NCI-H2107 treated with DMSO at 0.1 percent for 48 hours (cell line): ENCODE measurements around the gene CNIH3.

ENCODE experiments used
- DNase-seq: peaks from one replicate; lab custom pipeline; 2025; ENCODE audit not compliant: unreplicated experiment; lab: John Stamatoyannopoulos, UW

Gene CNIH3

DNA sequence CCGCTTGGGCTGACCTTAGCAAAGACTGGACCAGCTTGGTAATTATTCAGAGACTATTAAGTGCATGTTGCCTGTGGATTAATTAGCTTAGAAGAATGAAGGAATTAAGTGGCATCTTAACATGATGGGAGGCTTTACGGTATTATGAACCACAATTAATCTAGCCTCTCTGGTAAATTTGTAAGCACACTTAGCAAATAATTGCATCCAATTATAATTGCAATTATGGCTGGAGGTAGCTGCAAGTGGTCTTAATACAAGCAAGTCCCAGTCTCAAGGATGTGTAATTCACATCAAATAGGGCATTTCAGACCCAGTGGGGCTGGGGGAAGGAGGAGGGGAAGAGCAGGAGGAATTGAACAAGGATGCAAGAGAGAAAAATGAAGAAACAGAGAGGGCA is 151.6 kb downstream of the CNIH3 start:
- DNase-seq, result no peak

DNA sequence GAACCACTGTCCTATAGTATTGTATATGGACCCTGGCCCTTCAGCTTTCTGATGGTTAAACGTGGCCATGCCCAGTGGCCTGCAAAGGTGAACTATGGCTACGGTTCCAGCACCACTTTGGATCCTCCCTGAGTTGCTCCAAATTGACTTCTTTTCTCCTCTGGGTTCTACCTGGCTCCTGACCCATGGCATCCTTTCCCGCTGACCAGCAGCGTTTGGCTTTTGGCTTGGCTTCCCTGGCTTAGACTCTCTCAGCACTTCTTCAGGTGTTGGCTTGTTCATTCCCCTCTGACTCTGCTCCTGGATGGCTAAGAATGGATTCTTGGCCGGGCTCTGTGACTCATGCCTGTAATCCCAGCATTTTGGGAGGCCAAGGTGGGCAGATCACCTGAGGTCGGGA is 152.9 kb downstream of the CNIH3 start:
- DNase-seq, result no peak

DNA sequence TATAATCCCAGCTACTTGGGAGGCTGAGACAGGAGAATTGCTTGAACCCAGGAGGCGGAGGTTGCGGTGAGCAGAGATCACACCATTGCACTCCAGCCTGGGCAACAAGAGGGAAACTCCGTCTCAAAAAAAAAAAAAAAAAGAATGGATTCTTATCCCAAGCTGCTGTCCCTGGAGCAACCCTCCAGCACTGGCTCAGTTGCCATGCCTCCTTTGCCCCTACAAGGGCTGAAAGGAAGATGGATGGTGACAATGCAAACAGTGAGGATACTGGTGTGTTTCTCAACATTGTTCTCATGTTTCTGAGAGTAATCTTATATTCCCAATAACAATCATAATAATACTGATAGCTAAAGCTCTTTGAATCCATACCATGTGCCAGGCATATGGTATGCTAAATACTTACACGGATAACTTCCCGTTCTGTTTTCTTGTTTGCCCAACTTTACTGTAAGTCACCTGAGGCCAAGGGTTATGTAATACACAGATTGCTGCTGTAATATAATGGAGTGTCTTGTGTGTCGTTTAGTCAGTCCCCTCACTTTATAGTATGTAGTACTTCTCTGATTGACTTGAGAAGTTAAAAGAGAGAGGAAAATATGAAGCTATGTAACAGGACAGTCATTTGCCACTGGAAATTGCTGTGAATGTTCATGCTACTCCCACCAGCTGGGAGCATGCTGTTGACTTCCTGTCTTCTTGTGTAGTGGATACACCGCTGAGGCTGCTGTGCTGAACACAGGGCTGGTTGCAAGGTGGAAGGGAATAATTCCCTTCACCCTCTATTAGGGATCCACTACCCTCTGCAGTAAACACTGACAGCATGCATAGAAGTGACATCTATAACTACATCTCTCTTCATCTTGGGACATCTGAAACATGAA is 153.6 kb downstream of the CNIH3 start:
- DNase-seq, result no peak

DNA sequence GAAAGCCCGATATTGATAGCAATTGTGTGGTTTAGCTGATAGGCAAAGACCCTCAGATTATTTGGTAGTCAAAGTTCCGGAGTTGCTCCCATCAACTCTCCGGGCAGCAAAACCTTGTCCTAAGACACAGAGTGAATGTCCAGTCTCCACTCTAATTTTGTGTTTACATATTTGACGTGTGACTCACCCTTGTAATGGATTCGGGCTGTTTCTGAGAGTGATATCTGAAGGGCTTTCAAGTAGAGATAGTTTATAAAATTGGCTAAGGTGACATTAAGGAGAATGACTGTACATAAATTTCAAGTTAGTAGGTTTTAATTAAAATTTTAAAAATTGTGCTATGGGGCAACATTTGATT is 154.2 kb downstream of the CNIH3 start:
- DNase-seq, result no peak

DNA sequence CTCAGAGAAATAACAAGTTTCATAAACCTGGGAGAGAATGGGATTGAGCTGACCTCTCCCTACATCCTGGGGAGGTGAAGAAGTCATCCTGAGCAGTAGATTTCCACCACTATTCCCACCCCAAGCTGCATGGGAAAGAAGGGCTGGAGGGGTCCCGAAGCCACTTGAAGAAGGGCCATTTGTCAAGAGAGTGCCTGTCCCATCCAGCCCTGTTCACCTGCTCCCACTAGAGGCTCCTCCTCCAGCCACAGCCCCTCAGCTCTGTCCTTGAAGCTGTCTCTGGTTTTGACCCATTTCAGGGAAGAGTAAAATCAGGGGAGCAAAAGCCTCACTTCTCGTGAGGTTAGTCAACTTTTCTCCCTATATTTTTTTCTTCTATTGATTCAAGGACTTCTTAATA is 157.5 kb downstream of the CNIH3 start:
- DNase-seq, result no peak

DNA sequence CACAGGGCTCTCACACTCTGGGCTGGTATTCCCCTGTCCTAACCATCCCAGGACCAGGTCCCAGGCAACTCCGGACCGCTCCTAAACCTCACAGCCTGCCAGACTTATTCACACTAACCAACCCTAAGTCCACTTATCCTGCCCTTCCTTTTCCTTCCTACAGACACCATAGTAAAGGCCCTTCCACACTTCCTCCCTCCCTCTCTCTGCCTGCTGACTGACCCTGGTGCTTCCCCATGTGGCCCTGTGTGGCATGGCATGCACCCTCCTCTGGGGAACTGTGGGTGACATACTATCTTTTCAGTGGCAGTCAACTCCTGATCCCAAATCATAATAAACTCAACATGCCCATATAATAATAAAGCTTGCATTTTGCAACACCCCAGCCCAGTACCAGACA is 158.3 kb downstream of the CNIH3 start:
- DNase-seq, result peak; percentile 35

DNA sequence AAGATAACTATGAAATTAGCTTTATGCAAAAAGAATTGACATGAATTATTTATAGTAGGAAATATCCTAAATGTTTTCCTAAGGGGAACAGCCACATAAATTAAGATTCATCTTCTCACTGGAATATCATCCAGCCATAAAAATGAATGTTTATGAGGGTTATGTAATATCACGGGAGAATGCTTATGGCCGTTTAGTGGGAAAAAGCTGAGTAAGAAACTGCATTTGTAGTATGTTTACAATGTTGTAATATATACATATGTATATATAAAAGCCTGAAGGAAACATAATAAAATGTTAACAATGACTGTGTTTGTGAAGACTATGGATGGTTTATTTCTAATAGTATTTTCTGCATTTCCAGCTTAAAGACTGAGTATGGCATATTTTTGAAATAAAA is 161.1 kb downstream of the CNIH3 start:
- DNase-seq, result no peak

DNA sequence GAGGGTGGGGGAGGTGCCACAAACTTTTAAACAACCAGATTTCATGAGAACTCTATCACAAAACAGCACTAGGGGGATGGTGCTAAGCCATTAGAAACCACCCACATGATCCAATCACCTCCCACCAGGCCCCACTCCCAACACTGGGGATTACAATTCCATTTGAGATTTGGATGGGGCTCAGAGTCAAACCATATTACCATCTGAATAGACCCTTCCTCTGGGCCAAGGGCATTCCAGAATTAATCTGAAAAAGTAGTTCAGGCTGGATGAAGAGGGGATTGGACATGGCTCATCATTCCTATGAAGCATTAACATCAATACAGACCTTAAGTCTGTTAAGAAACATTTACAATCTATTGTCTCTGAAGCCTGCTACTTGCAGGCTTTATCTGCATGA is 163.4 kb downstream of the CNIH3 start:
- DNase-seq, result no peak

DNA sequence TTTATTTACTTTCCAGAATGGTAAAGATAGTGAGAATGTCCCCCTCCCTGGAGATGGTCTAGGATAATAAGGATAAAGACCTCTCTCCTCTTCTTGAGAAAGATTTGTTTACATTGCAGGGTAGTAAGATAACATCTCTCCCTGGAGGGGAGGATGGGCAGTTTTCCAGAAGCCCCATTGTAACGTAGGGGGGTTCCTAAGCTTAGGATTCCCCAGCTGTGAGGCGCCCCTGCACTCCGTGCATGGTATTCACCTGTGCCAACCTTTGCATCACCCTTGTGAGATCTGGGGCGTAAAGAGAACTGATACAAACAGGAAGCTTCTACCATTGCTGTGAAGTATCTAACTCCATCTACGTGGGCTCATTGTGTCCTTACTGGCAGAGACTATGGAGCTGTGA is 164.6 kb downstream of the CNIH3 start:
- no peak for DNase-seq

DNA sequence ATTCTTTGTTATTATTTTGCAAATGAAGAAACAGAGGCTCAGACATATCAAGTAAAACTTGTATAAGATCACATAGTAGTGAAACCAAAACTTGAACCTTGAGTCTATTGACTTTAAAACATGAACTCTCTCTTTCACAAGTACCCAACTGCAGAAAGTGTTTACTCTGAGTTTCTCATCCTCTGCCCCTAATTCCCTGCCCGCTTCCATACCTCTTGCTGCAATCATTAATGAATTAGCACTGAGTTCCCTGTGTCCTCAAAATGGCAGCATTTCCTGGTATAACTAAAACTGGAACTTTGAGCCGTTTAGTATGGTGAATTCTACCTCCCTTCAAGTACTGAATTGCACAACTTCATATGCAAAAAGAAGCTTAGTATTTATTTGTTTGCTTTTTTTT is 165.7 kb downstream of the CNIH3 start:
- DNase-seq, result no peak

DNA sequence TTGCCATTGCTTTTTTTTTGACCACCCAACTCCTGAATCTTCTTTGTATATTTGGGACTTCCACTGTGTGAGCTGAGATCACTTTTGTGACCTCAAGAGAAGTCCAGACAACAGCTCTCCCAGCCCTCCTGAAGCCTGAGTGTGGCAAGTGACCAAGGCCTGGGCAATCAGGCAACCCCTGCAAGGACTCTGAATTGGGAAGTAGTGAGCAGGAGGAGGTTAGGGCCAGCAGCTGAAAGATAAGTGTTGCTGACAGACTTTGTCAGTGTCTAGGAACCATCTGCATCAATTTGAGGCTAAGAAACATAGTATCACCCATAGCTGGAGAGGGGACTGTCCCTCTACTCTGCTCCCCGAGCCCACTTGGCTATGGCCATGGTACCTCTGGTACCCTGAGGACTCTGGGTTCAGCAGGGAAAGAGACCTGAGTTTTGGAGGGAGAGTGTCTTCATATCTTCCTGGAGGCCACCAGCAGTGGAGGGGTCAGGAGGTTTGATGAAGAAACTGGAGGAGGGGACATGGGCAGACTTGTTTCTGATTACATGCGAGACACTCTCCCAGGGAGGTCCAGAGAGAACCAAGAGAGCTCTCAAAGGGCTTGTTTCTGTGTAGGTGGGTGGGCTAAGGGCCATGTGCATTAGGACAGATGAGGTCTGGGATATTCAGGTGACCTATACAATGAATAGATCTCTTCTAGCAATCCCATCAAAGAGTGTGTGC is 166.3 kb downstream of the CNIH3 start:
- DNase-seq, result no peak

DNA sequence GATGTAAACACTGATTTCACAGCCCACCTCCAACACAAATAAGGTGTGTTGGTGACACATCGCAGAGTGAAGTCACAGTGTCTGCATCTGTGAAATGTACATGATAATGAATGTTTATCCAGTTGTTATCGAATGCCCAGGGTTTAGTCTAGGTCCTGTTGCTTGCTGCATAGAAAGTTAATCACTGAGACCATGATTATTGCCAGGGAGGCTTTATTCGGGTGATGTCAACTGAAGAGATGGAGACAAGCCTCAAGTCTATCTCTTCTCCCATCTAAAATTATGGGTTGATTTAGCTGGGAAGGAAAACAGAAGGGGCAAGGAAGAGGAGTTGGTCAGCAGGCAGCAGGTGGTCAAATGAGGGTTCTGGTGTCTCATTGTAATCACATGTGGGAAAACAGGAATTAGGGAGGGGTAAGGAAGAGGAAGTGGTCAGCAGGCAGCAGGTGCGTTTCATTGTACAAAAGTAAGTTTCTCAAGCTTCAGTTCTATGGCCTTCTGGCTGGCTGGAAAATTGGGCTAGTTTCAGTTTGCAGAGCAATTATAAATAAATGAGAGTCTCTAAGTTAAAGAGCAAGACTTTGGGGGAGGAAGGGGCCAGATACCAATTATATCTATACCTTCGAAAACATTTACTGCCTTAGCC is 167.0 kb downstream of the CNIH3 start:
- DNase-seq, result no peak

DNA sequence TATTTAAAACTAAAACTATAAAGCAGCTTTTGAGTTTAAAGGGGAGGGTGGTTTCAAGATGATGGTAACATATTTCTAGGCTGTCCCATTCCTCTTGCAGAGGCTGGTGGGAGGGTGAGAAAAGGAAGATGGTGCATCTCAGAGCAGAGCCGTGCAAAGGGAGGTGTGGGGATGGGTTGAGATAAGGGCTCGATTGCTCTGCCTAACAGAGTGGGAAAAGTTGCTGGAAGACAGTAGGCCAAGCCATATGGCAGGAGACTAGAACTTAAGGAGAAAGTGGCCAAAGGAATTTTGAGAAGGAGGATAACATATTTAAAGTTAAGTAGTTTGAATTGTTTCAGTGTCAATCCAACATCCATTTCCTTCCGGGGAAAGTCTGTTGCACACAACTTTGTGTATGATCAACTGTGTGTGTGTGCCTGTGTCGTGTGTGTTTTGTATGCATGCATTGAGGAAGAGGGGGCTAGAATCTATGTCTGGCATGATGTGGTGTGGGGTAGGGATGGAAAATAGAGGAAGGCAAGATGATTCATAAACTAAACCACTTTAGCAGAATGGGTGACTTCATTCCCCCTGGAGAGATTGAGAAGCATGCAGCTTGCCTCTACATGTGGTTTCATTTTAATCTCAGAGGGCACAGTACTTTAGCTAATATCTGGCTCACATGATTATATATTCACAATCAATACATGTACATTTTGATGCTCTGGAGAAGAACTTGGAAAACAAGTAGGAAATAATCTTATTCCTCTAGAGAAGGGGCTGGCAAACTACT is 168.3 kb downstream of the CNIH3 start:
- no peak for DNase-seq

DNA sequence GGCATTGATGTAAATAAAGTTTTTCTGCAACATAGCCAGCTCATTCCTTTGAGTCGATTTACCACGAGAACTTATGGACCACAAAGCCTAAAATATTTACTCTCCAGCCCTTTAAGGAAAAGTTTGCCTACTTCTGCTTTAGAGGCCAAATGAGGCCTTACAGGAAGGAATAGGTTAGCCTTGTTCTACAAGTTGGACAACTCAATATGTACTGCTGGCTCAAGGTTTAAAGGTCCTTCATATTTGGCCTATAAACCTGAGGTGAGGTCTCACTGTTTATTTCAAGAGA is 168.9 kb downstream of the CNIH3 start:
- DNase-seq, result no peak

DNA sequence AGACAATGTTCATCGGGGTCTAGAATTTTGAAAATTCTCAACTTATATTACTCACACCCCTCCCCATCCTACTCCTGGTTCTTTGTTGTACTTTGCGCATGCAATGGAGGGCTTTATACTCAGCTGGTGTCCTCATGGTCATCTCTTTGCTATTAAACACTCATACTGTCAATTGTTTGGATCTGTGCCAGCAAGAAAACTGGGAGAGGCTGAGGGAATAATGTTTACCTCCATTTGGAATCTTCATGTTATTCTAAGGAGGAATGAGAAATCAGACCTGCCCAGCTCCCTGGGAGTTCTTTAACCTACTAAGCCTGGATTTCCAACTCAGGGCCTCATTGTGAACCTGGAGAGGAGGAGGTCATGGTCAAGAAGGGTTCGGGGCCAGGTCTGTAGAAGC is 169.5 kb downstream of the CNIH3 start:
- no peak for DNase-seq

DNA sequence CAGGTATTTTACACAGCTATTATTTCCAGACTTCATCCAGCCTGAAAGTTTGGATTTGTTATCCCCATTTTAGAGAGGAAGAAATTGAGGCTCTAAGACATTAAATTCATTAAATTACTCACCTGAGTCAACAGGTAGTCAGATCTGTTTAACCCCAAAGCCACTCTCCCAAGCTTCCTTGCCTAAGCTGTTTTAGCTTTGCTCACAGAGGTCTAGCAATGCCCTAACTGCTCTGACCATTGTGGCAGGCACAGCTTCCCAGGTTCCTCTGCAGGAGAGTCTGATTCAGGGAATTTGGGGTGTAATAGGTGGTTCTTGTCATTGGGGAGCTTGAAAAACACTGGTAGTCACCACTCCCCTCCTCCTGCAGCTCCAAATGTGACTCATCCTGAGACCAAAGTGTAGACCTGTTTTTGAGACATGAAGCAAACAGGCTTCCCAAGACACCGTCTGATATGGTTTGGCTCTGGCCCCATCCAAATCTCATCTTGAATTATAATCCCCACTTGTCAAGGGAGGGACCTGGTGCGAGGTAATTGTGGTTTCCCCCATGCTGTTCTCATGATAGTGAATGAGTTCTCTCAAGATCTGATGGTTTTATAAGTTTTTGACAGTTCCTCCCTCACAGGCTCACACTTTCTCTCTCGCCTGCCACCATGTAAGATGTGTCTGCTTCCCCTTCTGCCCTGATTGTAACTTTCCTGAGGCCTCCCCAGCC is 170.6 kb downstream of the CNIH3 start:
- no peak for DNase-seq

DNA sequence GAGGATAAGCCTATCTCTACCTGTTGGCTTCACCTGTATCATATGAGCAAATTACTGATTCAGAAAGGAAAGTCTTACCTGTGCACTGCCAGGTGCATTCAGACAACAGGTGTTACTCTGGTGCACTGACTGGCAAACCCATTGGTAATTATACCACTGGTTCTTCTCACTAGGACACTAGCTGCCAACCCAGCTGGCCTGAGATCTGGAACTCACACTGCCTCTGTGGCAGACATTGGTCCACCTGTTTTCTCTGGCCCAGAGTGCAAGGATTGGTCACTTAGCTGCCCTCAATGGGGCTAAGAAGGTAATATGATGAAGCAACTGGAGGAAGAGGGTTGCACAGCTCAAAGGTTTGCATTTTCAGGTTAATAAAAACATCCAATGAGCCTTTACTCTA is 173.2 kb downstream of the CNIH3 start:
- DNase-seq, result peak; percentile 13
